Fibroblast of the aortic adventitia (primary cell): Measurements from ENCODE around the gene EPB41L4A. TPM values are rescaled to one million over a fixed set of nuclear protein-coding genes. Genes with fewer than 3 reads are reported as not detected.

Experiments
- DNase-seq: peaks from one replicate; pipeline ENCODE4 v3.0.0-alpha.2; 2010; ENCODE audit warnings: low read depth
- H3K4me3 ChIP-seq: 2 replicates; pipeline ENCODE4 v1.5.1; 2011; ENCODE audit warnings: low read depth, mild to moderate bottlenecking, control low read depth, low read length, moderate library complexity
- CTCF ChIP-seq: IDR thresholded peaks from 2 replicates; pipeline ENCODE4 v1.5.1; 2011; ENCODE audit warnings: mild to moderate bottlenecking, low read length, control low read depth, inconsistent platforms; ENCODE audit not compliant: insufficient read depth
- total RNA-seq: library from RNA; depleted of rRNA; stranded (reverse); fragments of >200 nt; gene quantifications from 2 replicates; pipeline ENCODE4 v1.2.3, GENCODE V29; 2012; ENCODE audit warnings: low replicate concordance

Gene EPB41L4A
- total RNA-seq, 1 donor: 0.54 TPM

- DNase-seq: no peak
- TF ChIP-seq CTCF: no peak
- H3K4me3 ChIP-seq: no peak overlapping the region
Observed at GRCh38 chr5:112196584-112196983, 222.5 kb downstream of the EPB41L4A start.

GRCh38 chr5:112195924-112196323 is 223.2 kb downstream of the EPB41L4A start:
- H3K4me3 ChIP-seq: no peak overlapping the region
- no peak for TF ChIP-seq CTCF
- no peak for DNase-seq

GRCh38 chr5:112192866-112193265 is 226.2 kb downstream of the EPB41L4A start:
- TF ChIP-seq CTCF: no peak
- DNase-seq: peak; percentile 19
- no peak overlapping the region for H3K4me3 ChIP-seq

GRCh38 chr5:112192072-112192471 is 227.0 kb downstream of the EPB41L4A start:
- no peak for DNase-seq
- no peak for TF ChIP-seq CTCF
- H3K4me3 ChIP-seq: no peak overlapping the region

GRCh38 chr5:112189391-112189790 is 229.7 kb downstream of the EPB41L4A start:
- TF ChIP-seq CTCF: no peak

GRCh38 chr5:112186401-112186990 is 232.6 kb downstream of the EPB41L4A start:
- TF ChIP-seq CTCF: peak; percentile 61
- peak; percentile 56 for DNase-seq
- no peak overlapping the region for H3K4me3 ChIP-seq

More at GRCh38 chr5:112189391-112189790, 229.7 kb downstream of the EPB41L4A start:
- no peak overlapping the region for H3K4me3 ChIP-seq
- no peak for DNase-seq

- DNase-seq: no peak
Observed at GRCh38 chr5:112183874-112184273, 235.2 kb downstream of the EPB41L4A start.

More at GRCh38 chr5:112183874-112184273, 235.2 kb downstream of the EPB41L4A start:
- TF ChIP-seq CTCF: no peak
- no peak overlapping the region for H3K4me3 ChIP-seq
